DOHH2 (cell line): ENCODE measurements around the gene SEC61A1.

ENCODE experiments used
- CTCF ChIP-seq: fragments of 200-600 bp; sonication (generic); IDR thresholded peaks from one replicate; pipeline ENCODE4 v1.5.1; 2014; ENCODE audit warnings: antibody characterized with exemption, mild to moderate bottlenecking, low read depth, low read length; ENCODE audit not compliant: poor library complexity, severe bottlenecking
- EZH2phosphoT487 ChIP-seq: fragments of 200-600 bp; sonication (generic); IDR thresholded peaks from 2 replicates; pipeline ENCODE4 v1.6.1; 2017; ENCODE audit warnings: borderline replicate concordance, mild to moderate bottlenecking, antibody characterized with exemption, low read length, moderate library complexity, mixed read lengths

DNA sequence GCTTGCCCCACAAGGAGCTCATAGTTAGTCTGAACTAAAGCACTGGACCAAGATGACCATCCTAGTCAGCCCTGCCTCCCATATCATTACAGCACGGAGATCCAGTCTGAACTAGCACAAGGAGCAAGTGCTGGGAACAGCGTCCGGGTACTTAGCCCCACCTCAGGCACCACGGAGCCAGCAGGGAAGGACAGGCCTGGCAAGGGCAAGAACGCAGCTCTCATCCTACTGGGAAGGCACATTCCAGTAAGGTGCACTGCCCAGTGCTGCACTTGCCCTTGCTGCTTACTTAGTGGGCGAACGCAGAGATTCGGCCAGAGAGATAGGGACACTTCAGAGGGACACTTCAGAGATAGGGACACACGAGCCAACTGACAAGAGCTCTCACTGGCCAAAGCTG is 27.6 kb downstream of the SEC61A1 start:
- TF ChIP-seq CTCF (no peak), EZH2phosphoT487 (no peak)
